Measurements from ENCODE around the gene PAEP. TPM values are rescaled to one million over a fixed set of nuclear protein-coding genes. Genes with fewer than 3 reads are reported as not detected.

Gene PAEP
- total RNA-seq, 1 donor from 2014 or later, result not detected

DNA sequence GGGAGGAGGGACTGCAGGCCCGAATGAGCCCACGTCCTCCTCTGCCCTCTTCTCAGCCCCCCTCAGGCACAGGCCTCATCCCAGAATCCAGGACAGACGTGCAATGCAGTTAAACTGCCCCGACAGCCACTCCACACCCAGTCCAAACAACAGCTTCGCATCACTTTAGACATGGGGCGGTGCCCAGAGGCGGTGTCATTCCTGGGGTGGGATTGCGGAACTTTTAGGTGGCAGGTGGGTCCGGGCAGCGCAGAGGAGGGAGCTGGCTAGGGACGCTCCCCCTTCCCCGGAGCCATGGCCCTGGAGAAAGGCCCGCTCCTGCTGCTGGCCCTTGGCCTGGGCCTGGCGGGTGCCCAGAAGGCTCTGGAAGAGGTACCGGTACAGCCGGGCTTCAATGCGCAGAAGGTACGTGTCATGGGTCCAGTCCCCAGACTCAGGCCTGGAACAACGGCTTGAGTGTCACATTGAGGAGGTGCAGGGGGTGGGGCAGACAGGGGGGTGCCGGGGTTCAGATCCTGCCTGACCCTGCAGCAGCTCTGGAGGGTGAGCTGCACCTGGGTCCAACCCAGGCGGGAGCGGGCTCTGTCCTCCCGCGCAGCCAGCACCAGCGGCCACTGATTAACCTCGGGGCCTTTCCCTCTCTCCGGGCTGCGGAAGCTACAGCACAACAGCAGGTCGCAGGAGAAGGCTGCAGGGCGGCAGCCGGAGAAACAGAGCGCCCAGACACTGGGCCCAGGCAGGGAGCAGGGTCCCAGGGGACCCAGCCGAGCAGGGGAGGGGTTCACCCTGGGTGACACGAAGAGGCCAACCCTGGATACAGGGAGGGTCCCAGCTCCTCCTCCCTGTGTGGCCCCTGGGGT, 52.6 kb downstream of the PAEP start:
- Mint-ChIP-seq H3K27me3 (ENCODE audit: low read depth) (peaks cover 23% of the 10 kb centered on the region), H3K4me3 (ENCODE audit: unreplicated experiment) (no peak overlapping the region), H3K9me3 (ENCODE audit: low read depth) (no peaks in the 10 kb centered on the region), H3K36me3 (ENCODE audit: low read depth) (no peaks in the 10 kb centered on the region), H3K4me1 (ENCODE audit: low read depth) (no peaks in the 10 kb centered on the region), H3K27ac (ENCODE audit: unreplicated experiment) (no peak overlapping the region)
- DNase-seq (ENCODE audit: low spot score), result peak; percentile 89
- TF ChIP-seq CTCF (IDR thresholded peaks at IDR 0.05), result no peak

DNA sequence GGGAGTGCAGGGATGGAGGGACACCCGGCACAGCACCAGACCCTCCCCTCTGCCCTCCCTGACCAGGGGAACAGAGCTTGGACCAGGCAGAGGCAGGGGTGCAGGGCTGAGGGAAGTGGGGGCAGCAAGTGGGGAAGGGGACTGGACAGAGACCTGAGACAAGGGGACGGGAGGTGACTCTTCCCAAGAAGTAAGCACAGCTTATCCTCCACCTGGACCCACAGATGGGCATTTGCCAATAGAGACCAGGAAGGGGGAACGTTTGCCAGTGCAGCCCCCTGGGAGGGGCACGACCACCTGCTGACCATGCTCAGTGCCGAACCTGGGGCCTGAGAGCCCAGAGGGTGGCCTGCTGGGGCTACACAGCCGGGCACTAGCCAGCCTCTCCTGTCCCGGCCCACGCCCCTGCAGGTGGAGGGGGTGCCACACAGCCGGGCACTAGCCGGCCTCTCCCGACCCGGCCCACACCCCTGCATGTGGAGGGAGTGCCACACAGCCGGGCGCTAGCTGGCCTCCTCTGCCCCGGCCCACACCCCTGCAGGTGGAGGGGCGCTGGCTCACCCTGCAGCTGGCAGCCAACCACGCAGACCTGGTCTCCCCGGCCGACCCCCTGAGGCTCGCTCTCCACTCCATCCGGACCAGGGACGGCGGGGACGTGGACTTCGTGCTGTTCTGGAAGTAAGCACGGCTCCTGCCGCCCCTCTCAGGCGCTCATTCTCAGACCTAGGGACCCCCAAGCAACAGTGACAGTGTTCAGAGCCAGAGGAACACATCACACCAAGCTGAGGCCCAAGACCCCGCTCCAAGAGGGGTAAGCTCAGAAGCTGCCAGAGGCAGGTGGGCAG, 53.5 kb downstream of the PAEP start:
- Mint-ChIP-seq H3K4me1 (ENCODE audit: low read depth) (no peaks in the 10 kb centered on the region), H3K27ac (ENCODE audit: unreplicated experiment) (no peak overlapping the region), H3K9me3 (ENCODE audit: low read depth) (no peaks in the 10 kb centered on the region), H3K36me3 (ENCODE audit: low read depth) (no peaks in the 10 kb centered on the region), H3K4me3 (ENCODE audit: unreplicated experiment) (no peak overlapping the region), H3K27me3 (ENCODE audit: low read depth) (peaks cover 20% of the 10 kb centered on the region)
- DNase-seq (ENCODE audit: low spot score), result peak; percentile 77
- no peak for TF ChIP-seq CTCF (IDR thresholded peaks at IDR 0.05)

DNA sequence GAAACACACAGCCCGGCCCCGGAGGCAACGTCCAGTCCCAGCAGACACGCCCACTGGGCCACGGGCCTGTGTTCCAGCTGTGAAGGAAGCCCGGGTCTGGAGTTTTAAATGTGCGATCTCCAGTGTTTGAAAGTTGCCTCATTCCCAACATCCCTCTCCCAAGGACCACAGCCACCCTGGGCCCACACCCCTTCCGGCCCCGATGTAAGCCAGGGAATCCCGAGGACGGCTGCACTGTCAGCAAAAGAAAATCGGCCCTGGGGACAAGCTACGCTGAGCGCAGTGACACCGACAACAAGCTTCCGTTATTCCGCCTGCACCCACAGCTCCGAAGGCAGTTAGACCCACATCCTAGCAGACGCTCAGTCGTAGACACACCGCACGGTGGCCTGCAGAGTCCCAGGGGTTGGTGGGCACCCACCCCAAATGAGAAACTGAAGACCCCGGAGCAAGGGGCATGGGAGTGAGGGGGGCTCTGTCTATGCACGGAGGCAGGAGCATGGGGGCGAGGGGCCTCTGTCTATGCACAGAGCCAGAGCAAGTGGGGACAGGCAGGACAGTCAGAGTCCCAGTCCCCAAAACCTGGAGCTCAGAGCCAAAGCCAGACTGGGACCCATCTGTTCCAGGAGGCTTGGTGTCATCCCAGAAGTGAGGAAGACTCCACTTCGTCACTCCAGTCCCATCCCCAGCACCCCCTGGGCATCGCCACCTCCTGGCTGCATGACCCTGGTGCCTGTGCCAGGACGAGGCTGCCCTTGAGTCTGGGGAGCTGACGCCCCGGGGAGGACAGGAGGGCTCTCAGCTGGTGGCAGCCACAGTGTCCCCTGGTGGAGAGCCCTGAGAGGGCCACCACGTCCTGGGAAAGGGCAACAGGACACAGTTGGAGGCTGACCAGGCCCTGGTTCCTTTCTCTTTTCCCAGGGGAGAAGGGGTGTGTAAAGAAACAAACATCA, 54.4 kb downstream of the PAEP start:
- Mint-ChIP-seq H3K36me3 (ENCODE audit: low read depth) (no peaks in the 10 kb centered on the region), H3K27ac (ENCODE audit: unreplicated experiment) (no peak overlapping the region), H3K9me3 (ENCODE audit: low read depth) (no peaks in the 10 kb centered on the region), H3K4me3 (ENCODE audit: unreplicated experiment) (no peak overlapping the region), H3K4me1 (ENCODE audit: low read depth) (no peaks in the 10 kb centered on the region), H3K27me3 (ENCODE audit: low read depth) (peaks cover 23% of the 10 kb centered on the region)
- TF ChIP-seq CTCF (IDR thresholded peaks at IDR 0.05), result no peak
- DNase-seq (ENCODE audit: low spot score), result peak; percentile 85

Other genes with a start within 250 kb of the PAEP start
- 9.1 to 19.6 TPM (median 19.5 TPM) in 3 replicates for gene PPP1R26, start 82.0 kb upstream of the PAEP start, total RNA-seq
- 22.7 to 24.6 TPM (median 24.4 TPM) in 3 replicates for gene MRPS2, start 61.1 kb upstream of the PAEP start, total RNA-seq
- 0.60 TPM in 1 of 3 replicates, not detected in the others for gene LCN1, start 40.3 kb upstream of the PAEP start, total RNA-seq
- 0.50 TPM in 1 of 3 replicates, not detected in the others for gene OBP2A, start 15.6 kb upstream of the PAEP start, total RNA-seq
- gene GLT6D1, start 77.8 kb downstream of the PAEP start, total RNA-seq, result not detected in 3 replicates
- 1.8 to 2.0 TPM in 2 of 3 replicates, not detected in the other for gene LCN9, start 101.6 kb downstream of the PAEP start, total RNA-seq
- not detected in 3 replicates for gene SOHLH1, start 137.7 kb downstream of the PAEP start, total RNA-seq
- not detected in 3 replicates for gene KCNT1, start 140.4 kb downstream of the PAEP start, total RNA-seq